GM19372 (cell line): ENCODE results near the gene DIP2C.
"Not testable (repeated sequence)": the region's sequence is repeated elsewhere in the genome, so short reads cannot be mapped to it uniquely, and the experiment has no call there.

ENCODE experiments used
- ATAC-seq: cut with Tn5 transposase; IDR thresholded peaks from one replicate; pipeline ENCODE4 v1.9.1; 2021; ENCODE audit warnings: mild to moderate bottlenecking, low read depth, moderate library complexity; ENCODE audit not compliant: unreplicated experiment

Gene DIP2C

DNA sequence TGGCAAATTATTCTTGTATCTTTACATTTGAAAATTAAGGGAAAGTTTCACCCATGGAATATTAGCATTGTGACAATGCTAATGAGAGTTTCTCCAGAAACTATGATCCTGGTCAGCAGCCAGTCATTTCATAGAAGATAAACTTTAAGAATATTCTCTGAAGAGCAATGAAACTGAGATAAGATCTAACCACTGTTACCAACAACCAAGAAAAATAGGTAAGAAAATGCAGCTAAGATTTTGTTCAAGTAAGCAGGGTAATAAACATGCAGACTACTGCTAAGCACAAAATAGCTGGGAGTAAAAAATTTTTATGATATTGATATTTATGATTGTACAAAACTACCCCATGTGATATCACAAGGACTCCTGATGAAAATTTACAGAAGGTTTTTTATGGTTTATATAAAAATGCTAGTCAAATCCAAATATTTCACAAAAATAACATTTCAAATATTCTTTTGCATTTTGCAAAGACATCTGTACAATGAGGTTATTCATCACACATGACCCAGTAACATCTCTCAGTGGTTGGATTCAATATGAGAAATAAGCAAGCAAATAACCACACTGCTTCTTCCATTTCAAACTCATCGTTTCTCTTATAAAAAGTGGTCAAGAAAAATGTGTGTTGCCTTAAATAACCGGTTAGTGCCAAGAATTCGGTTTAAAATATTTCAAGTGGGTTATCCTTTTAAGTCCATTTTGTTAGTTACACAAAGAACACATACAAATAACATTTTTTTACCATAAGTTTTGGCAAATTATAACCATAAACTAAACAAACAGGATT, 251.6 kb downstream of the DIP2C start:
- ATAC-seq = no peak

DNA sequence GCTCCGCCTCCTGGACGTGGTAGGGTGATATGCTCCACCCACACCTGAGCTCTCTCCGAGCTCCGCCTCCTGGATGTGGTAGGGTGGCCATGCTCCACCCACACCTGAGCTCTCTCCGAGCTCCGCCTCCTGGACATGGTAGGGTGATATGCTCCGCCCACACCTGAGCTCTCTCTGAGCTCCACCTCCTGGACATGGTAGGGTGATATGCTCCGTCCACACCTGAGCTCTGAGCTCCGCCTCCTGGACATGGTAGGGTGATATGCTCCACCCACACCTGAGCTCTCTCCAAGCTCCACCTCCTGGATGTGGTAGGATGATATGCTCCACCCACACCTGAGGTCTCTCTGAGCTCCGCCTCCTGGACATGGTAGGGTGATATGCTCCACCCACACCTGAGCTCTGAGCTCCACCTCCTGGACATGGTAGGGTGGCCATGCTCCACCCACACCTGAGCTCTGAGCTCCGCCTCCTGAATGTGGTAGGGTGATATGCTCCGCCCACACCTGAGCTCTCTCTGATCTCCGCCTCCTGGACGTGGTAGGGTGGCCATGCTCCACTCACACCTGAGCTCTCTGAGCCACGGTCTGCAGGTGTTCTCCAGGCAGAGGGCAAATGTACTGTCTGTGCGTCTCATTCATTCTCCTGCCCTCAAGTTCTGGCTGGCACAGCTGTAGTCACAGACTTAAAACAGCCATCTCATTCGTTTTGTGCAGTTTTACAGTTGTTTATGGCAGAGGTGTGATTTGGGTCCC, 252.4 kb downstream of the DIP2C start:
- no peak for ATAC-seq

DNA sequence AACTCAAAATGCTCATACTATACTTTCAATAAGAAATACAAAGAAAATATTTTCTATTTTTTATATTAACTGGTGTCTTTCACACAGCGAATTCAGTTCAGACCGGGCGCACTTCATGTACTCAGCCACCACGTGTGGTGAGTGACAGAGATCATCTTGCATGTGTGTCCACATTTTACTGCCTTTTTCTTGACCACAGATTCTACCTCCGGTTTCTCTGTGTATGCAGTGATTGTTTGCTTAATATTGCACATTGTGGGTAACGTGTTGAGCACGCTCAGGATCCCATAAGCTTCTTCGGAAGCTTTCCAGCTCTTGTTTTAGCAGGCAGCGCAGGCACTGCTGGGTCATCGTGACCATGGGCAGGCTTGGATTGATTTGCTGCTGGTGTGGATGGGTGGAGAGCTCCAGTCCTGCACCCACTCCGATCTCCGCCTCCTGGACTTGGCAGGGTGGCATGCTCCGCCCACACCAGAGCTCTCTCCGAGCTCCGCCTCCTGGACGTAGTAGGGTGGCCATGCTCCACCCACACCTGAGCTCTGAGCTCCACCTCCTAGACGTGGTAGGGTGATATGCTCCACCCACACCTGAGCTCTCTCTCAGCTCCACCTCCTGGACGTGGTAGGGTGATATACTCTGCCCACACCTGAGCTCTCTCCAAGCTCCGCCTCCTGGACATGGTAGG, 253.3 kb downstream of the DIP2C start:
- ATAC-seq = no peak

DNA sequence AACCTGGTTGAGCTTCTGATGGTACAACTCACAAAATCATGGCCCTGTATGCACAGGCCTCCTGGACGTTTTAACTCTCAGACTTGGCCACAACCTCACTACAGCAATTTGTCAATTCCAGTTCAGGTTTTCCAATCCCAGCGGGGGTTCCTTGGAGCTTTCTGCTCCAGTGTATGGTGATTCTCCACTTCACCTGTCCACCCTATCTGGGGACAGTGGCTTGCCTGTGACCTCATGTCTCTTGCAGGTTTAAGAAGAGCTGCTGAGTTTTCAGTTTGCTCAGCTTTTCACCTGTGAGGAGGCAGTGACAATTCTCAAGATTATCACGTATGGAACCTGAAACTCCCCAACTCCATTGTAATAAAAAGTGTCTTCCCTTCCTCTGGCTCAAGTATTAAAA, 254.1 kb downstream of the DIP2C start:
- no peak for ATAC-seq

DNA sequence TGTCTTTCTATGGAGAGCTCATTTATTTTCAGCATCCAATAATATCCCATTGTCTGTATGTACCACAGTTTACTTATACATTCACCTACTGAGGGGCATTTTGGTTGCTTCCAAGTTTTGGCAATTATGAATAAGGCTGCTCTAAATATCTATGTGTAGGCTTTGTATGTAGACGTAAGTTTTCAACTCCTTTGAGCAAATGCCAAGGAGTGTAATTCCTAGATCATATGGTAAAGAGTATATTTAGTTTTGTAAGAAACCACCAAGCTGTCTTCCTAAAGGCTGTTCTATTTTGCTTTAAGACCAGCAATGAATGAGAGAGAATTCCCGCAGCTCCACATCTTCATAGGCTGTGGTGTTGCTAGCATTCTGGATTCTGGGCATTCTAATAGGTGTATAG, 259.8 kb downstream of the DIP2C start:
- no peak for ATAC-seq

DNA sequence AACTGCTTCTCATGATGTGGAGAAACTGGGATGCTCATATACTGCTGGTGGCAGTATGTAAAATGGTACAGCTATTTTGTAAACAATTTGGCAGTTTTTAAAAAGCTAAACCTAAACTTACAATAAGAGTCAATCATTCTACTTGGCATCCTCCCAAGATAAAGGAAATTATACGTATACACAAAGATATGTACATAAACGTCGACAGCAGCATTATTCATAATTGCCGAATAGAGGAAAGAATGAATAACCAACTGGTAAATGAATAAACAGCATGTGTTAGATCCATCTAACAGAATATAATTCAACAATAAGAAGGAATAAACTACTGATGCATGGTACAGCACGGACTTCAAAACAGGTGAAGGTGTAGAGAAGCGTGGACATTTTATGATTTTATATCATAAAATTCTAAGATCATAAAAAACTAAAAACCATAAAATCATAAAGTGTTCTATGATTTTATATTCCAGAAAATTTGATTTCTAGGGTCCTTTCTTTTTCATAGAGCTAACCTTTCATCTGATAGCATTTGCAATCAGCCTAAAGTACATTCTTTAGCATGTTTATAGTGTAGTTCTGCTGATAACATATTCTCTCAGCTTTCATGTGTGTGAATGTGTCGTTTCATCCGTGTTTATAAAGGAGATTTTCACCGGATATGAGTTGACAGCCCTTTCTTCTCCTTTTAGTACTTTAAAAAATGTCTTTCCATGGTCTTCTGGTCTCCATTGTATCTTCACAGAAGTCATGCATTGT, 261.5 kb downstream of the DIP2C start:
- no peak for ATAC-seq

DNA sequence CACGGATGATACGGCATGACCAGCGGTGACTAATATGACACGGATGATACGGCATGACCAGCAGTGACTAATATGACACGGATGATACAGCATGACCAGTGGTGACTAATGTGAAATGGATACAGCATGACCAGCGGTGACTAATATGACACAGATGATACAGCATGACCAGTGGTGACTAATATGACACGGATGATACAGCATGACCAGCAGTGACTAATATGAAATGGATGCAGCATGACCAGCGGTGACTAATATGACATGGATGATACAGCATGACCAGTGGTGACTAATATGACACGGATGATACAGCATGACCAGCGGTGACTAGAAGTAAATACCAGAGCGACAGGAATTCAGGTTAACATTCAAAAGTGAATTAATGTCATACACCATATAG, 264.1 kb downstream of the DIP2C start:
- ATAC-seq = not testable (repeated sequence)

DNA sequence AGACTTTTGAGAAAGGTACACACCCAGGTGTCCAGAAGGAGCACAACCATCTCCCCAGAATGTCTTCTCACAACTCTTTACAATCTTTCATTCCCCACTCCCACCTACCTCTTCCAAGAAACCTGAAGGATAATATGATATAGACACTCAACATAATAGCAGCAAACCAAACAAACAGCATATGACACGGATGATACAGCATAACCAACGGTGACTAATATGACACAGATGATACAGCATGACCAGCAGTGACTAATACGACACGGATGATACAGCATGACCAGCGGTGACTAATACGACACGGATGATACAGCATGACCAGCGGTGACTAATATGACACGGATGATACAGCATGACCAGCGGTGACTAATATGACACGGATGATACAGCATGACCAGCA, 264.7 kb downstream of the DIP2C start:
- ATAC-seq = not testable (repeated sequence)

DNA sequence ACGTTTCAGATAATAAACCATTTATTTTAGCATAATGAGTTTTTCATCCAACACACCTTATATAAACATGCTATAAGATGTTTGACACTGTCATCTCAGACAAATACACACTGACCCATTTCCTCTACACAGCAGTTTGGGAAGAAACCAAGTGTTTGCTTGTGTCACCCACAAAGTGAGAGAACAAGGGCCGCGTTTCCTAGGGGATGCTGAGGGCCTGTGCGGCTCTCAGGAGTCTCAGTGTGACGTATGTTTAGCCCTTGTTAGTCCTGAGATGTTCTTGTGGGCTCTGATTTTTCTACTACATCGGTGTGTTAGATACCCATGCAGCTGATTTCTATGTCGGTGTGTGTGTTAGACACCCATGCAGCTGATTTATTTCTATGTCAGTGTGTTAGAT, 266.3 kb downstream of the DIP2C start:
- no peak for ATAC-seq

DNA sequence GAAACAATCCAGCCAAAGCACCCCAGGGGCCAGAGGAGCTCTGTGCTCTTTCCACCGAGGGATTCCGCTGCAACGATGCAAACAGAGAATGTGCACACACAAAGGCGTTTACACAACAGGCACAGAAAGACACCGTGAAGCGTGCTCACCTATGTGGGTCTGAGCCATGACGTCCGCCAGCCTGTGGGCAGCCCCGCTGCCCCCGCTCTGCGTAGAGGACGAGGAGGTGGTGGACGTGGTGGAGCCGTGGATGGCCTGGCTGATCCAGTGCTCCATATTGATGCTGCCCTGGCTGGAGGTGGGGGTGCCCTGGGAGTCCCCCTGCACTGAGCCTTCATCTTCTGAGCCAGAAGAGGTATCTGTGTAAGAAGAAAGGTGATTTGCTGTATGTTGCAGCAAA, 266.8 kb downstream of the DIP2C start:
- no peak for ATAC-seq

DNA sequence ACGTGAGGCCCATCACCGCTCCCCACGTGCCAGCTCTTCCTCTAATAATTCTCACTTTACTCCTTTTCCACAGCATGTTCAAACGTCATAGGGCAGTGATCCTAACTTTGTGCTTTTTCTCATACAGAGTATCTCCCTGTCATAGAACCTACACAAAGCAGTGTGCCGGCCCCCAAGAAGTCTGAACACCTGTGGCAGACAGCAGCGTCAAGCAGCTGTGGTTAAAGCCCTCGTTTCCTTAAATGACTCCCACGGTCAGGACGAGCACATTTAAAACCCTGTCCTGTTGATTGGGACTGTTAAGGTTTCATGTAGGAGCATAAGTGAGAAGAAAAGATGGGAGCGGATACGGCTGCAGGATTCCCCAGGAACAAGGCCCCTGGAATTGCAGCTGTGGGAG, 267.2 kb downstream of the DIP2C start:
- no peak for ATAC-seq

DNA sequence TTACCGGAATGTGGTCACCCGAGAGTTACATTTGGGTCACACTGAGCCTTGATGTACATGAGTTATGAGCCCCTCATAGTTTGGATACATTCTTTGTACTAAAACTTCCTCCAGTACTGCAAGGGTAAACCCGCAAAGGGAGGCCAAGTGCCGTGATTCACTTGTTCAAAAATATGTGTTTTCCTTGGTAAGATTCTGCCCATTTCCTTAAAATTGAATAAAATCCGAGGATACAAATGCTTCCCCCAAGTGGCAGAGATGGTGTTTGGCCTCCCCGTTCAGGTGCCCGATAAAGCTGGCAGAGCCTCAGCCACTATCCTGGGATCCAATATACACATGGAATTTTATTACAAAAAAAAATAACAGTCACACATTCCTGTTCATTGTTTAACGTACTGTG, 268.3 kb downstream of the DIP2C start:
- no peak for ATAC-seq

DNA sequence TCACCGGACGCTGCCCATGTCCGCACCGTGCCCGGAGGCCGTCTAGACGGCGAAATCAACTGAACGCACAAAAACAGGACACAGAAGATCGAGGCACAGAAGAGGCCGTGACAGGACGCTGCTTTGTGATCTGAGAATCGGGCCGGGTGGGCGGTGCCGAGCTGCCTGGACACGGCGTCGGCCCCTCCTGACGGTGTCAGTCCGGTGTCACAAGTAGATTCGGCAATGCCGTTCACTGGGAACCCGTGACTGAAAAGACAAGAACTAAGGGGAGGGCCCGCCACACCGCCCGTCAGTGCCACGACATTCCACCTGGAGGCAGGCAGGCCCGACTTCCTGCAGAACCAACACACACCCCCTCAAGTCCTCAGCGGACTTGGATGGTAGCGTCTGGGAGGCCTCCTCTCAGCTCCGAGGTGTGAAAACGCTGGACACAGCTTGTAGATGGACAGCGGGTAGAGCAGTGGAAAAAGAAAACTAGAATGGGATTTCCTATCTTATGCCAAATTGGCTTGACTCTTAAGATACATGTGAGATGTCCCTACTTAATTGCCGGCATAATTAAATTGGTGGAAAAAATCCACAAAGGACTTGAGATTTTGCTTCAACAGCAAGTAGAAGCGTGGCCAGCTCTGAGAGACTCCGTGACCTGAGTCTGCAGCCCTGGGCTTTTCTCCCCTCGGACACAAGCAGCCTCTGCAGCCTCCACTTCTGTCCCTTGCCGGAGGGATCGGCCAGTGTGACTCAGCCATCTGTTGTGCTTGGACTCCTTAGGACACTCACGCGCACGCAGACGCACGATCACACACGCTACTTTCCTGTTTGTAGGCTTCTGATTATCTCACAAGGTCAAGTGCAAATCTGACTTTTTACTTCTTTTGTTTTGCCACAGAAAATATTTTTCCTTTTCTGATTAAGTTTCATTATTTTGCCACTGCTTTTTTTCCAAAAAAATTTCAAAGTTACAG, 269.0 kb downstream of the DIP2C start:
- no peak for ATAC-seq

DNA sequence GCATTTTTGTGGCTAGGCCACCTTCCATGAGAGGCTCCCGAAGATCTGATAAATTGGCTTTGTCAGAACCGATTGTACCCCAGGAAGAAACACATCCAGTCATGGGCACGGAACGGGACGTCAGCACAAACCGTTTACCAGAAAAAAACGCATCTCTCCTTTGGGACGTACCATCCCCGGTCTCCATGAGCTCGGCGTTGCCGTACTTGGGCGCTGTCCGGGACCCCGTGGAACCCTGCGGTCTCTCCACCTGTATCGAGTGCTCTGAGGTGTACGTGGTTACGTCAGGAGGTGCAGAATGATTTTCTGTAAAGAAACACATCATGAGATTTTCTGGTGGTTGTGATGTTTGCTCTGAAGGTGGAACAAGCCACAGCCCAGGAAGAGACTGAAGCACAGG, 270.6 kb downstream of the DIP2C start:
- no peak for ATAC-seq

DNA sequence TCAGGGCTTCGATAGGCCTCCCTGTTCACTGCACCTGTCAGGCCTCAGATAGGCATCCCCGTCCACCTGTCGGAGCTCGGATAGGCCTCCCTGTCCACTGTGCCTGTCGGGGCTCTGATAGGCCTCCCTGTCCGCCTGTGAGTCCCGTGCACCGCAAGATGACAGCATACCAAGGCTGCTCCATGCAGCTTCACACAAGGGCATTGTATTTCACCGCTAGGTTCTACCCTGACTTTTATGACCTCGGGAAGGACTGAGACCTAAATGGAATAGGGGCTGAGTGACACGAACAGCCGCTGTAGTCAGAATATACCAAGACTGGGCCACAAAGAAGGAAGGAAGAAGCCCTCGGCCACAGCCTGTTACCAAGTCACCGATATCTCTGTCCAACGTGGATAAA, 271.2 kb downstream of the DIP2C start:
- no peak for ATAC-seq

DNA sequence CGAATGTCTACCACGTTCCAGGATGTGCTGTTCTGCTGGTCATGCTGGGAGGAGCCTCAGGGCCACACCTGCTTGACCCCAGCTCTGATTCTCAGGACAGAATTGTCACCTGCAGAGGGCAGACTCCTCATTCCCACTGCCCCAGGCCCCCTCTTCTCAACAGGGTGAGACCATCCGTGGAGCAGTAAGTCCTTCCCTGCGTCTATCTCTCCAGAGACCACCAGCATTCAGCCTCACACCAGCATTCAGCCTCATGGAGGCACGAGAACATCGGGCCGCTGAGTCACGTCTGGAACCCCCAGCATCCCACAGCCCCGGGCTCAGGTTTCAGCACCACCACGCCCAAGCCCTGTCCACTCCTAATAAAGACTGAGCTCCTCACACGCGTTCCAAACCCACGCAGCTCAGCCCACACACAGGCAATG, 273.4 kb downstream of the DIP2C start:
- no peak for ATAC-seq

DNA sequence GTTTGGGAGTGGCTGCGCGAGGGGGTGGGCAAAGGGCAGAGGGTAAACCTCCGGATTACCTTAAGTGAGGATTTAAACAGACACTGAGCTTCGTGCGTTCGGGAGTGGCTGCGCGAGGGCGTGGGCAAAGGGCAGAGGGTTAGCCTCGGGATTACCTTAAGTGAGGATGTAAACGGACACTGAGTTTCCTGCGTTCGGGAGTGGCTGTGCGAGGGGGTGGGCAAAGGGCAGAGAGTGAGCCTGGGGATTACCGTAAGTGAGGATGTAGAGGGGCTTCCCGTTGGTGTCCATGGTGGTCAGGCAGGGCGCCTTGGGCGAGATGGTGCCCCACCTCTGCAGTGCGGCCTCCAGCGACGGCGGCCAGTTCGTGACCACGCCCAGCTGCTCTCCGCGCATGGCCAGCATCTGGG, 275.8 kb downstream of the DIP2C start:
- ATAC-seq = no peak

DNA sequence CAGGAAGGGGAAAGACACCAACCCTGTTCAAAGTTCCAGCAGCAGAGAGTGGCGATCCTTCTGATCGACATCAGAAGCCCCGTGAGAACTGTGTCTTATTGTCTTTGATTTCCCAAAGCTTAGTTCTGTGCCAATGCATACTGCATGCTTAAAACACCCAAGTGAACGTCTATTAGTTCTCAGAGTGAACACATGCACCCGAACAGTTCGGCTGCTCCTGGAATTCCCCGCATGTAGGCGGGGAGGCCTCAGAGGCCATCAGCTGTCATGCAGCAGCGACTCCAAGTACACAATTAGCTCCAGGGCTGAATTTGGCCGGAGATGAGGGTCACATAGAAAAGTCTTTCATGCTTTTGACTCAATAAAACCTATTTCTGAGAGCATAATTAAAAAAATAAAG, 277.4 kb downstream of the DIP2C start:
- no peak for ATAC-seq

DNA sequence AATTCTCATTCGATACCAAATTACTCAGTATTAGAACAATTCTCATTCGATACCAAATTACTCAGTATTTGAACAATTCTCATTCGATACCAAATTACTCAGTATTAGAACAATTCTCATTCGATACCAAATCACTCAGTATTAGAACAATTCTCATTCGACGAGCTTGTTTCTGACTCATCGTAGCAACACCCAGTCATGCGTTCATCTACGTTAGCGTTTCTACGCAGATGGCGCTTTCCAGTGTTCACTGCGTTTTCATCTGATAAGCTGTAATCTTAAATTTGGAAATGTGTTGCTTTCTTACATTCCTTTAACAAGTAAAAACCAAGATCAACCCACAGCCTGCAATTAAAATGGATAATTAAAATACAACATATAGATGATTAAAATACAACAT, 277.9 kb downstream of the DIP2C start:
- no peak for ATAC-seq
